ENCODE results near the gene DMD.

DMD gene

GRCh38 chrX:31546126-31546525 lies 1665.2 kb downstream of the DMD start:
- no peak overlapping the region for H3K4me3 ChIP-seq (replicated peaks in 1 of 2; ENCODE audit: low read depth in 2 of 2, low read length in 2 of 2)
- DNase-seq (ENCODE audit: low read depth in 2 of 2): peak; percentile 78 to 85
- TF ChIP-seq CTCF (IDR thresholded peaks at IDR 0.05; ENCODE audit: low read depth, low read length): no peak

GRCh38 chrX:31545726-31546125 lies 1665.6 kb downstream of the DMD start:
- DNase-seq (ENCODE audit: low read depth in 2 of 2): peak in 1 of 2 donors; percentile 46
- no peak overlapping the region for H3K4me3 ChIP-seq (replicated peaks in 1 of 2; ENCODE audit: low read depth in 2 of 2, low read length in 2 of 2)
- no peak for TF ChIP-seq CTCF (IDR thresholded peaks at IDR 0.05; ENCODE audit: low read depth, low read length)

DNA sequence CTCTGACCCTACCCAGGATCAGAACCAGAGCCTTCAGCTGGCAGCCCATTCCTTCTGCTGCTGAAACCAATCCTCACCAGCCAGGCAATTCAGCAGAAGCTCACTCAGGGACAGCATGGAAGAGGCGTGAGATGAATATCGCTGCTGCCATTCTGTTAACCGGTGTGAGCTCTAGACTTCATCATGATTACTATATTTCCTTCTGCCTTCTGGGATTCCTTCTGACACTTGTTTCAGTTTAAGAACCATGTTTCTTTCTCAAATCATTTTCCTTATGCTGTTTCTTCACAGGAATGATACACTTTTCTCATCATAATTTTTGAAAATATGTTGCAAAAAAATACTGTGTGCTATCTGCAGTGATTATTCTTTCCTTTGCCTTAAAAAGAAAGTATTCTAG lies 1666.2 kb downstream of the DMD start:
- no peak for DNase-seq (ENCODE audit: low read depth in 2 of 2)
- TF ChIP-seq CTCF (IDR thresholded peaks at IDR 0.05; ENCODE audit: low read depth, low read length): no peak
- H3K4me3 ChIP-seq (replicated peaks in 1 of 2; ENCODE audit: low read depth in 2 of 2, low read length in 2 of 2): no peak overlapping the region

DNA sequence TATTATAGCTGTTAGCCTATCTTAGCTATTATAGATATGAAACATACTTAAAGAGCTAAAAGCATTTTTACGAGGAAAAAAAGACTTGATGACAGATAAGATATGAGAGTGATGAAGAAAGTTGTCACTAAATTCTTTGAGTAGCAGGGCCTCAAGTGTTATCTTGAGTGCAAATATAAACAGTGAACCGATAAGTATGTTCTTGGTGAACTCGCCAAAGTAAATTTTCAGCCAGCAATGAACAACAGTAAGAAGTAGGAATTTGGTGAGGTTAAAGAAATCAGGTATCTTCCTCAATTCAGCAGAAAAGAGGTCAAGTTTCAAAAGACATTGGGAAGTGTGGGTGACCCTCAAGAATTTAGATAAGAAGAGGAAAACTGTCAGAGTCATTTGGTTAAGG lies 1667.7 kb downstream of the DMD start:
- H3K4me3 ChIP-seq (replicated peaks in 1 of 2; ENCODE audit: low read depth in 2 of 2, low read length in 2 of 2): no peak overlapping the region
- no peak for DNase-seq (ENCODE audit: low read depth in 2 of 2)
- no peak for TF ChIP-seq CTCF (IDR thresholded peaks at IDR 0.05; ENCODE audit: low read depth, low read length)

DNA sequence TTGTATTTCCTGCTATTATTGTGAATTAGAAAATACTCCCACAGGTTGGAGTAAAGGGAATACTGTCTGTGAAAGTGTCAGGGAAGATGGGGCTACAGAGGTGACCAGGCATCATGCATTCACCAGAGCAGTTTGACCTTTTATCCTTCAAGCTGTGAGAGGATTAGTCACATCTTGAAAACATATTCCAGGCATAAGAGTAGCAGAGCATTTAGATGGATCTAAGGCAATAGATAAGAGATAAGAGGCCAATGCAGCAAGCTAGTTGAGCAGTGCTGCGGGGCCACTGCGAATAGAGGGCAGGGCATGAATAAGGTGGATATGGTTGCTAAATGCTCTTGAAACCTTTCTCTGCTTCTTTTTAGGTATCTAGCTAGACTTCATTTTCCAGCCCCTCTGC lies 1668.8 kb downstream of the DMD start:
- TF ChIP-seq CTCF (IDR thresholded peaks at IDR 0.05; ENCODE audit: low read depth, low read length): no peak
- no peak for DNase-seq (ENCODE audit: low read depth in 2 of 2)
- H3K4me3 ChIP-seq (replicated peaks in 1 of 2; ENCODE audit: low read depth in 2 of 2, low read length in 2 of 2): no peak overlapping the region

DNA sequence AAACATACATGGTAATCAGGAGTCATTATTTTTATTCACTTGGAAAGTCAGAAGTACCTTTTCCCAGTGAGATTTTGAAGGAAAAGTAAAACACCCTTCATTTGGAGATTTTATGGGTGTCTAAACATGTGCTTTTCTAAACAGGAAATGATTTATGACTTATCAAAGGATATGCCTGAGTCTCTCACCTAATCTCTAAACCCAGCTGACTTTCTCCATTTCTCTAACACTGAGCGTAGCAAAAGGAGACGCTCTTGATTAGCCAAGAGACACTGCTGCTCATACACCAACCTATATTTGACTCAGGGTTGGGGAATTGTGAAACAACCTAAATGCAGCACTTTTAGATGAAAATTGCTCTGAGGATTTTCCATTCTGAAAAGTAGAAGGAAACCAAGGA lies 1671.0 kb downstream of the DMD start:
- no peak overlapping the region for H3K4me3 ChIP-seq (replicated peaks in 1 of 2; ENCODE audit: low read depth in 2 of 2, low read length in 2 of 2)
- no peak for TF ChIP-seq CTCF (IDR thresholded peaks at IDR 0.05; ENCODE audit: low read depth, low read length)
- DNase-seq (ENCODE audit: low read depth in 2 of 2): peak in 1 of 2 donors; percentile 2

DNA sequence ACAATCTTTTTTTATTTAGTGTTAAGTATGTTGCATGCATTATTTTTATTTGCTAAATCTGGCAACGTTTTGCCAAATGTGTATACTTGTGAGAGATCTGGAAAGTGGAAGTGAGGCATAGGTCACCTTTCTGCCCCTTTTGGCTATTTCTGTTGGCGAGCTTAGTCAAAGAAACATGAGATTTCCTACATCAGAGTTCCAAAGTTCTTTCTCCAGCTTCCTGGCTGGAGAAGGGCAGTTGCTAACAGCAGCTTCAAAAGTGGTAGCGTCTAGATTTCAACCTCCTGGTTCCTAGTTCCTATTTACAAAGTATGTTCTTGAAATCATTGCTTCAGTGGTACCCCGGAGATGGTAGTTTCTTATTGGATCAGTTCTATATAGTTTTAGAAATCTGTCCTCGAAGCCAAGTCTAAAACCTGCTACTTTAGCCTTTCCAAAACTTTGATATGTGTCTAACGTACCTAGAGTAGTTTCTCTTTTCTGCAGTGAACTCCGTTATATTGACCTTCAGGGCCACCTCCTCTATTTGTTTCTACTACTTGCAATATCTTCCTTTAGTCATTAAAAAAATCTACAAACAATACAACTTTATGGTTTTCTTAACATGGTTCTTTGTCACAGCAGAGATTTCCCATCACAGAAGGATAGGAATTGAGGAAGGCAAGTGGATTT lies 1683.8 kb downstream of the DMD start:
- no peak overlapping the region for H3K4me3 ChIP-seq (replicated peaks in 1 of 2; ENCODE audit: low read depth in 2 of 2, low read length in 2 of 2)
- TF ChIP-seq CTCF (IDR thresholded peaks at IDR 0.05; ENCODE audit: low read depth, low read length): no peak
- no peak for DNase-seq (ENCODE audit: low read depth in 2 of 2)
